ENCODE results near the gene KLK3.
A peak's percentile ranks its signal among the peaks of the same experiment; 100 is the strongest.

Gene KLK3

GRCh38 chr19:50898018-50898417 is 43.3 kb downstream of the KLK3 start:
- no peak for DNase-seq (ENCODE audit: low read depth)

GRCh38 chr19:50899569-50899968 is 44.9 kb downstream of the KLK3 start:
- no peak for DNase-seq (ENCODE audit: low read depth)

- DNase-seq (ENCODE audit: low read depth): no peak
Observed at GRCh38 chr19:50902640-50903039, 47.9 kb downstream of the KLK3 start.

GRCh38 chr19:50906217-50906616 is 51.5 kb downstream of the KLK3 start:
- DNase-seq (ENCODE audit: low read depth): peak; percentile 26

- no peak for DNase-seq (ENCODE audit: low read depth)
Observed at GRCh38 chr19:50908336-50908735, 53.6 kb downstream of the KLK3 start.

GRCh38 chr19:50909240-50910070 is 54.7 kb downstream of the KLK3 start:
- peak; percentile 47 for DNase-seq (ENCODE audit: low read depth)

Data from ELR (cell line).